Measurements from ENCODE around the gene RAB7A. TPM values are rescaled to one million over a fixed set of nuclear protein-coding genes. Genes with fewer than 3 reads are reported as not detected.

RAB7A gene
- total and polyA plus RNA-seq, 2 donors (not counting 1 experiment from before 2014, with no cell fraction given), result 62.7 to 138 TPM

GRCh38 chr3:128780101-128780837 lies 54.3 kb downstream of the RAB7A start:
- no peak overlapping the region for H3K4me3 Mint-ChIP-seq
- H3K4me1 ChIP-seq (ENCODE audit: control insufficient read depth in 2 of 2, insufficient read depth in 2 of 2, low read length in 2 of 2), result peaks cover 22 to 24% of the 10 kb centered on the region in 2 donors

More at GRCh38 chr3:128780101-128780837, 54.3 kb downstream of the RAB7A start:
- Histone ChIP-seq H4K20me1 (ENCODE audit: control insufficient read depth, insufficient read depth, low read length, poor library complexity, severe bottlenecking) (peaks cover 90% of the 10 kb centered on the region), H3K9ac (ENCODE audit: low read length) (no peak overlapping the region), H3K79me2 (ENCODE audit: control insufficient read depth, insufficient read depth, low read length) (peaks cover 100% of the 10 kb centered on the region), H3K27me3 (replicated peaks in 1 of 4; ENCODE audit: control extremely low read depth in 1 of 4, control insufficient read depth in 3 of 4, insufficient read depth in 4 of 4, low read length in 3 of 4) (no peaks in the 10 kb centered on the region), H3K4me2 (replicated peaks; ENCODE audit: low read depth, low read length, poor library complexity, severe bottlenecking) (no peak overlapping the region), H3K36me3 (replicated peaks in 1 of 2; ENCODE audit: control extremely low read depth in 1 of 2, control insufficient read depth in 1 of 2, extremely low read depth in 1 of 2, insufficient read depth in 2 of 2, low read length in 1 of 2) (peaks cover 5 to 8% of the 10 kb centered on the region in 2 experiments), H3K27ac (ENCODE audit: low read length in 2 of 2) (peak overlapping the region in 1 of 2 donors; percentile 10), H2AFZ (ENCODE audit: insufficient read depth, low read depth, low read length, poor library complexity, severe bottlenecking) (no peak overlapping the region), H3K9me3 (ENCODE audit: control extremely low read depth in 1 of 3, control insufficient read depth in 2 of 3, insufficient read depth in 1 of 3, low read length in 2 of 3) (peaks cover 0 to 4% (median 0%) of the 10 kb centered on the region in 3 donors), H3K4me3 (ENCODE audit: control extremely low read depth in 1 of 5, extremely low read depth in 1 of 5, insufficient read depth in 1 of 5, low read depth in 2 of 5, low read length in 4 of 5) (no peak overlapping the region)
- ChIA-PET POLR2A (no interaction called here), CTCF (interaction anchor here (1.3 to 4.7 kb wide), 3 partner anchors 9 to 15 kb away, joined by 3 to 18 read pairs (median 7); no protein-coding TSS in a partner anchor)
- TF ChIP-seq CTCF (IDR thresholded peaks at IDR 0.05), result no peak
- no peak for TF ChIP-seq EZH2 (IDR thresholded peaks at IDR 0.05; ENCODE audit: borderline replicate concordance, insufficient read depth, low read depth, low read length, poor library complexity, severe bottlenecking)
- no CpG with 5 or more reads among the region's 1 CpG for WGBS (ENCODE audit: insufficient coverage)
- Mint-ChIP-seq H3K9me3 (ENCODE audit: insufficient read depth) (no peaks in the 10 kb centered on the region), H3K27me3 (no peaks in the 10 kb centered on the region), H3K27ac (peak overlapping the region; percentile 21), H3K4me1 (peaks cover 87% of the 10 kb centered on the region)
- DNase-seq (no peak), ATAC-seq (ENCODE audit: low read depth) (no peak)
- intact Hi-C loops (cut with micrococcal nuclease), result no loop called here

Measured in B cell (primary cell).